K562 (cell line): ENCODE results near the gene HLA-DRB1. TPM values are rescaled to one million over a fixed set of nuclear protein-coding genes. Genes with fewer than 3 reads are reported as not detected.
"Not testable (repeated sequence)": the region's sequence is repeated elsewhere in the genome, so short reads cannot be mapped to it uniquely, and the experiment has no call there.

Experiments used
- ATAC-seq: fragments of 200-7000 bp; cut with Tn5 transposase; 3 replicates; pipeline ENCODE4 v1.9.1; 2020; ENCODE audit warnings: moderate library complexity
- BruUV-seq: library from RNA; stranded (reverse); fragments of 400-500 nt; replicated peaks from 2 replicates; lab custom pipeline; 2021; lab: Mats Ljungman, UMichigan
- CTCF ChIA-PET: fragments of 300-600 bp; formaldehyde crosslinking; extraction: SDS; loops from one replicate; lab custom pipeline; 2021; ENCODE audit warnings: low intra/inter-chr PET ratio; lab: Yijun Ruan, JAX
- POLR2A ChIA-PET: fragments of 300-600, 350-650 bp; sonication (Branson Sonifier 250); formaldehyde crosslinking; extraction: SDS; loops from one replicate; lab custom pipeline; 2021; ENCODE audit warnings: antibody characterized with exemption, inconsistent platforms; lab: Yijun Ruan, JAX
- DNase-seq, 4 experiments: peaks; one replicate each; pipeline versions ENCODE4 v3.0.0 to v3.0.0-alpha.2; 2011 to 2018; ENCODE audit warnings: low spot score in 3 of 4, mixed read lengths in 3 of 4; ENCODE audit errors: extremely low read depth in 1 of 4
- FAIRE-seq: peaks from 2 replicates; lab custom pipeline; 2011; peaks lifted over from hg19 to GRCh38; lab: Jason Lieb, UNC
- H2AFZ ChIP-seq: 2 replicates; pipeline ENCODE4 v1.6.0; 2011; ENCODE audit warnings: low read depth, low read length, control low read depth, inconsistent platforms
- H3K27ac ChIP-seq: fragments of 200-600 bp; 3 replicates; pipeline ENCODE4 v1.8.0; 2011; ENCODE audit warnings: low read depth, mild to moderate bottlenecking, control low read depth, inconsistent platforms, low read length, moderate library complexity, mixed read lengths; ENCODE audit errors: extremely low read depth
- H3K27me3 ChIP-seq, 2 experiments: fragments of 300-600 bp in 1 of 2; 2 replicates in 1 of 2; 3 replicates in 1 of 2; pipeline versions ENCODE4 v1.6.0 to v1.8.0; 2011; ENCODE audit warnings: inconsistent platforms in 2 of 2, low read length in 2 of 2, mild to moderate bottlenecking in 1 of 2, mixed read lengths in 1 of 2, moderate library complexity in 1 of 2; ENCODE audit not compliant: control insufficient read depth in 2 of 2, insufficient read depth in 2 of 2
- H3K36me3 ChIP-seq: fragments of 300-600 bp; 3 replicates; pipeline ENCODE4 v1.8.0; 2011; ENCODE audit warnings: mild to moderate bottlenecking, low read length, inconsistent platforms; ENCODE audit not compliant: control insufficient read depth, insufficient read depth
- H3K4me1 ChIP-seq, 2 experiments: fragments of 200-600 bp in 1 of 2; replicated peaks in 1 of 2; 2 replicates in 1 of 2; 3 replicates in 1 of 2; pipeline versions ENCODE4 v1.5.1 to v1.8.0; 2011; ENCODE audit warnings: inconsistent platforms in 2 of 2, low read length in 2 of 2, mild to moderate bottlenecking in 1 of 2, mixed read lengths in 1 of 2, moderate library complexity in 1 of 2; ENCODE audit not compliant: control insufficient read depth in 2 of 2, insufficient read depth in 2 of 2
- H3K4me2 ChIP-seq: 2 replicates; pipeline ENCODE4 v1.6.1; 2011; ENCODE audit warnings: low read length, control low read depth, inconsistent platforms, mixed read lengths; ENCODE audit not compliant: insufficient read depth
- H3K4me3 ChIP-seq: fragments of 200-600 bp; sonication (generic), shearing (Covaris generic); 2 replicates; pipeline ENCODE4 v1.5.1; 2016; ENCODE audit warnings: control low read depth, inconsistent platforms
- H3K79me2 ChIP-seq: fragments of 200-600 bp; 3 replicates; pipeline ENCODE4 v1.8.0; 2011; ENCODE audit warnings: low read length, inconsistent platforms; ENCODE audit not compliant: control insufficient read depth, insufficient read depth
- H3K9ac ChIP-seq, 2 experiments: 2 replicates each; pipeline versions ENCODE4 v1.6.0 to v1.6.1; 2011; ENCODE audit warnings: low read depth in 2 of 2, low read length in 2 of 2, control low read depth in 1 of 2, inconsistent platforms in 1 of 2, mild to moderate bottlenecking in 1 of 2, mixed read lengths in 1 of 2; ENCODE audit not compliant: insufficient read depth in 1 of 2
- H3K9me1 ChIP-seq: one replicate; pipeline ENCODE4 v1.6.0; 2011; ENCODE audit warnings: inconsistent platforms, mild to moderate bottlenecking, low read length, moderate library complexity; ENCODE audit not compliant: control insufficient read depth, insufficient read depth
- H3K9me3 ChIP-seq: replicated peaks from 2 replicates; pipeline ENCODE4 v1.5.1; 2011; ENCODE audit warnings: low read depth, low read length, inconsistent platforms; ENCODE audit not compliant: control insufficient read depth, insufficient read depth
- H4K20me1 ChIP-seq: replicated peaks from 2 replicates; pipeline ENCODE4 v1.6.1; 2011; ENCODE audit warnings: low read length, inconsistent platforms, mixed read lengths; ENCODE audit not compliant: control insufficient read depth, insufficient read depth
- ATF1 ChIP-seq, 2 experiments: fragments of 450-650 bp in 1 of 2; IDR thresholded peaks; 2 replicates each; pipeline ENCODE4 v1.6.1; 2016; ENCODE audit warnings: missing compliant biosample characterization in 1 of 2, missing genetic modification characterization in 1 of 2
- BCLAF1 ChIP-seq, 2 experiments: fragments of 450-650 bp in 1 of 2; IDR thresholded peaks; 2 replicates each; pipeline ENCODE4 v1.6.1; 2011 to 2017; ENCODE audit warnings: low read depth in 2 of 2, antibody characterized with exemption in 1 of 2, borderline replicate concordance in 1 of 2, low read length in 1 of 2, mild to moderate bottlenecking in 1 of 2, mixed read lengths in 1 of 2; ENCODE audit not compliant: control insufficient read depth in 1 of 2
- CBX5 ChIP-seq: IDR thresholded peaks from 2 replicates; pipeline ENCODE4 v1.6.1; 2014; ENCODE audit warnings: low read depth, borderline replicate concordance
- POLR2G ChIP-seq: fragments of 200-400 bp; formaldehyde crosslinking; IDR thresholded peaks from 2 replicates; pipeline ENCODE4 v1.6.1; 2017; ENCODE audit warnings: low read depth, mild to moderate bottlenecking, antibody characterized with exemption, low read length, moderate library complexity
- POLR3G ChIP-seq: IDR thresholded peaks from 2 replicates; pipeline ENCODE4 v1.6.1; 2011; ENCODE audit not compliant: insufficient read length, insufficient replicate concordance; ENCODE audit errors: extremely low read depth
- TGIF2 ChIP-seq: sonication (generic); formaldehyde crosslinking; IDR thresholded peaks from 2 replicates; pipeline ENCODE4 v1.8.1; 2022; ENCODE audit warnings: mild to moderate bottlenecking, missing genetic modification reagents, moderate library complexity
- WGBS: fragments of 100-300 bp; shearing (Covaris generic); methylation state at CpG from one replicate; pipeline ENCODE4 v1.1.6; 2016; ENCODE audit warnings: low coverage, mixed read lengths; ENCODE audit not compliant: insufficient coverage; ENCODE audit errors: missing lambda C conversion rate; 5-methylcytosine and 5-hydroxymethylcytosine counted together
- in situ Hi-C: fragments of 300-500 bp; cut with MboI; formaldehyde crosslinking; loops from 4 replicates; pipeline ENCODE4 v1.15.0; 2018; ENCODE audit warnings: inconsistent platforms, mixed read lengths
- intact Hi-C: fragments of 100-400 bp; cut with micrococcal nuclease; formaldehyde crosslinking; loops from 2 replicates; pipeline ENCODE4 v1.14.2; 2022
- polyA plus RNA-seq, 8 experiments: library from polyadenylated mRNA; depleted of rRNA in 4 of 8; stranded (reverse) in 5 of 8; unstranded in 3 of 8; fragments of >200 nt; fragmentation: Nextera tagmentation in 2 of 8; fragmentation: Illumina TruSeq in 1 of 8; extraction: Ambion mirVana in 2 of 8; extraction: Trizol in 1 of 8; gene quantifications; 2 replicates each; pipeline versions ENCODE4 v1.2.1 to v1.2.3, GENCODE V29; 2011 to 2014; ENCODE audit warnings: inconsistent platforms in 1 of 8, missing spikeins in 1 of 8
- total RNA-seq, 7 experiments: library from RNA; depleted of rRNA in 6 of 7; stranded (reverse); fragments of >200 nt in 6 of 7; fragmentation: Illumina TruSeq in 2 of 7; extraction: Trizol in 2 of 7; gene quantifications; 2 replicates each; pipeline versions ENCODE4 v1.2.1 to v1.2.3, GENCODE V29; 2011 to 2021; ENCODE audit warnings: low replicate concordance in 1 of 7

Gene HLA-DRB1
- total and polyA plus RNA-seq, 9 of the 15 experiments (the other 6 are each of a cell fraction or from before 2014, with no cell fraction given): 0.06 to 0.78 (median 0.06) TPM; not detected in 6

DNA sequence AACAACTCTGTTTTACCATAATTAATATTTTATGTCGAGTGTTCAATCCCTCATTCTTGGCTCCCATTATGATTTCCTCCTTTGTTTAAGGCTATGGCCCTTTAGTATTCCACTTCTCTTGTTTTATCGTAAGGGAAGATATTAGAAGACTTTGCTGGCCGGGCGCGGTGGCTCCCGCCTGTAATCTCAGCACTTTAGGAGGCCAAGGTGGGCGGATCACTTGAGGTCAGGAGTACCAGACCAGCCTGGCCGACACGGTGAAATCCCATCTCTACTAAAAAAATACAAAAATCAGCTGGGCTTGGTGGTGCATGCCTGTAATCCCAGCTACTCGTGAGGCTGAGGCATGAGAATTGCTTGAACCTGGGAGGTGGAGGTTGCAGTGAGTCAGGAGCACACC is 1.1 kb upstream of the HLA-DRB1 start:
- FAIRE-seq, CTCF ChIA-PET: not testable (repeated sequence)

DNA sequence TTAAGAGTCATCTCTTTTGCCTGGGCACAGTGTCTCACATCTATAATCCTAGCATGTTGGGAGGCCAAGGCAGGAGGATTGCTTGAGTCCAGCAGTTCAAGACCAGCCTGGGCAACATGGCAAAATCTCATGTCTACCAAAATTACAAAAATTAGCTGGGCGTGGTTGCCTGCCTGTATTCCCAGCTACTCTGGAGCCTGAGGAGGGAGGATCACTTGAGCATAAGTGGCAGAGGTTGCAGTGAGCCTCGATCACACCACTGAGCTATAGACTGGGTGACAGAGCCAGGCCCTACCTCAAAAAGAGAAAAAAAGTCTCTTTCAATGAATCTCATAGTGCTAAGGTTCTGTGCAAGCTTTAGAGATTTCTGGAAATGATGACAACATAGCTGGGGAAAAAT is 1.5 kb downstream of the HLA-DRB1 start:
- ChIA-PET CTCF (no interaction called here), POLR2A (no interaction called here)
- ATAC-seq (no peak), FAIRE-seq (no peak), DNase-seq (no peak)
- BruUV-seq: no TSS peak
- Histone ChIP-seq H3K27ac (no peak overlapping the region), H3K9me3 (no peaks in the 10 kb centered on the region), H3K36me3 (no peaks in the 10 kb centered on the region), H3K27me3 (no peaks in the 10 kb centered on the region), H3K4me3 (no peak overlapping the region), H3K79me2 (no peaks in the 10 kb centered on the region), H2AFZ (no peak overlapping the region), H3K4me1 (no peaks in the 10 kb centered on the region), H3K9ac (no peak overlapping the region), H3K9me1 (no peaks in the 10 kb centered on the region), H4K20me1 (no peaks in the 10 kb centered on the region), H3K4me2 (no peak overlapping the region)
- in situ Hi-C loops (loop anchor here (5.0 kb wide), 1 partner anchor 61 kb away; no protein-coding TSS in a partner anchor), intact Hi-C loops (no loop called here)
- 0% methylated on average over 1 of the region's 2 CpGs for WGBS
- TF ChIP-seq POLR3G: no peak
- TF ChIP-seq TGIF2: no peak
- TF ChIP-seq ATF1 (CRISPR knock-in tag; IDR thresholded peaks at IDR 0.05): no peak
- TF ChIP-seq ATF1 (tag; IDR thresholded peaks at IDR 0.05): no peak
- no peak for TF ChIP-seq CBX5
- no peak for TF ChIP-seq BCLAF1 (IDR thresholded peaks at IDR 0.05; ENCODE audit: borderline replicate concordance in 1 of 2, control insufficient read depth in 1 of 2, low read depth in 2 of 2, low read length in 1 of 2)
- TF ChIP-seq POLR2G: no peak

More for the DNA sequence above, 1.1 kb upstream of the HLA-DRB1 start:
- H3K4me2 ChIP-seq, H3K27me3 ChIP-seq, H3K79me2 ChIP-seq, BruUV-seq, H4K20me1 ChIP-seq, ATAC-seq, H3K4me3 ChIP-seq, H3K27ac ChIP-seq, intact Hi-C loops, H3K9me1 ChIP-seq, H3K36me3 ChIP-seq, H2AFZ ChIP-seq, in situ Hi-C loops, H3K4me1 ChIP-seq, POLR2A ChIA-PET, DNase-seq, H3K9me3 ChIP-seq, H3K9ac ChIP-seq: not testable (repeated sequence)
- WGBS: no CpG with 5 or more reads among the region's 10 CpGs
